Thoracic aorta (tissue), 2 donors: ENCODE results near the gene BCL6. TPM values are rescaled to one million over a fixed set of nuclear protein-coding genes. Genes with fewer than 3 reads are reported as not detected.

Experiments
- ATAC-seq: fragments of 150-250 bp; one replicate; pipeline ENCODE4 v1.8.0; 2017; ENCODE audit warnings: low read depth; ENCODE audit not compliant: insufficient number of reproducible peaks, low FRiP score
- DNase-seq: peaks from one replicate; pipeline ENCODE4 v3.0.0-alpha.2; 2020; ENCODE audit warnings: low spot score
- H3K27ac ChIP-seq, 2 donors: fragments of 200-600 bp; sonication (generic); 1 replicate in 1 of 2; 2 replicates in 1 of 2; pipeline ENCODE4 v1.5.1; 2016; ENCODE audit warnings: mild to moderate bottlenecking in 2 of 2, moderate library complexity in 2 of 2
- H3K27me3 ChIP-seq: fragments of 200-600 bp; sonication (generic); replicated peaks from 2 replicates; pipeline ENCODE4 v1.6.0; 2016; ENCODE audit warnings: mild to moderate bottlenecking; ENCODE audit not compliant: insufficient read depth
- H3K36me3 ChIP-seq: fragments of 200-600 bp; sonication (generic); one replicate; pipeline ENCODE4 v1.5.1; 2016
- H3K4me1 ChIP-seq, 2 donors: fragments of 200-600 bp; sonication (generic); 1 replicate in 1 of 2; 2 replicates in 1 of 2; pipeline versions ENCODE4 v1.5.1 to v1.6.0; 2016; ENCODE audit warnings: low read depth in 2 of 2, mild to moderate bottlenecking in 1 of 2; ENCODE audit not compliant: control insufficient read depth in 1 of 2
- H3K4me3 ChIP-seq: fragments of 200-600 bp; sonication (generic); 2 replicates; pipeline ENCODE4 v1.5.1; 2016; ENCODE audit warnings: mild to moderate bottlenecking
- H3K9me3 ChIP-seq: fragments of 200-600 bp; sonication (generic); 2 replicates; pipeline ENCODE4 v1.5.1; 2016
- total RNA-seq, 2 donors: library from RNA; depleted of rRNA; stranded (reverse); fragments of >200 nt; gene quantifications; one replicate each; pipeline versions ENCODE4 v1.1.0 to v1.2.3, GENCODE V29; 2016
- TF ChIP-seq, protein P1 (sequence below): fragments of 200-600 bp; sonication (generic); IDR thresholded peaks from one replicate; pipeline ENCODE4 v1.5.1; 2019; ENCODE audit warnings: antibody characterized with exemption

Gene BCL6
- total RNA-seq, 2 donors from 2014 or later: 148 to 169 TPM

DNA sequence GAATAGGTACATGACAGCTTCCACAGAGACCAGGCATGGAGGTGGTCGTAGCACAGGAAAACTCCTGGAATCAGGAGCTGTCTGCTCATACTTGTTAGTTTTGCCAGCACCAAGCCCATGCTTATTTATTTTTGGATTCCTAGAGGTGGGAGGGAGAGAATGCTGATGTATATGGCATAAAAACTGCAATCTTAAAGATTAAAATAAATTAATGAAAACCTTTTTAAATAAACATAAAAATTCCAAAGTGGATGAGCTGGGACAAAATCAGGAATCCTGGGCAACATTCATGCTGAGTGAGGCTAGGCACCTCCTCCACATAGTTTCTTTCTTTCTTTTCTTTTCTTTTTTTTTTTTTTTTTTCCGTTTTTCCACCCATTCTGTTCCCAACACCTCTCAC, 14.3 kb upstream of the BCL6 start:
- H3K4me1 ChIP-seq: peaks cover 3 to 12% of the 10 kb centered on the region in 2 donors
- no peak overlapping the region for H3K27ac ChIP-seq
- ATAC-seq (no peak), DNase-seq (no peak)
- TF ChIP-seq, protein P1, sequence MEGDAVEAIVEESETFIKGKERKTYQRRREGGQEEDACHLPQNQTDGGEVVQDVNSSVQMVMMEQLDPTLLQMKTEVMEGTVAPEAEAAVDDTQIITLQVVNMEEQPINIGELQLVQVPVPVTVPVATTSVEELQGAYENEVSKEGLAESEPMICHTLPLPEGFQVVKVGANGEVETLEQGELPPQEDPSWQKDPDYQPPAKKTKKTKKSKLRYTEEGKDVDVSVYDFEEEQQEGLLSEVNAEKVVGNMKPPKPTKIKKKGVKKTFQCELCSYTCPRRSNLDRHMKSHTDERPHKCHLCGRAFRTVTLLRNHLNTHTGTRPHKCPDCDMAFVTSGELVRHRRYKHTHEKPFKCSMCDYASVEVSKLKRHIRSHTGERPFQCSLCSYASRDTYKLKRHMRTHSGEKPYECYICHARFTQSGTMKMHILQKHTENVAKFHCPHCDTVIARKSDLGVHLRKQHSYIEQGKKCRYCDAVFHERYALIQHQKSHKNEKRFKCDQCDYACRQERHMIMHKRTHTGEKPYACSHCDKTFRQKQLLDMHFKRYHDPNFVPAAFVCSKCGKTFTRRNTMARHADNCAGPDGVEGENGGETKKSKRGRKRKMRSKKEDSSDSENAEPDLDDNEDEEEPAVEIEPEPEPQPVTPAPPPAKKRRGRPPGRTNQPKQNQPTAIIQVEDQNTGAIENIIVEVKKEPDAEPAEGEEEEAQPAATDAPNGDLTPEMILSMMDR: no peak
- no peaks in the 10 kb centered on the region for H3K9me3 ChIP-seq
- H3K36me3 ChIP-seq: no peaks in the 10 kb centered on the region
- H3K27me3 ChIP-seq: no peaks in the 10 kb centered on the region
- H3K4me3 ChIP-seq: no peak overlapping the region

DNA sequence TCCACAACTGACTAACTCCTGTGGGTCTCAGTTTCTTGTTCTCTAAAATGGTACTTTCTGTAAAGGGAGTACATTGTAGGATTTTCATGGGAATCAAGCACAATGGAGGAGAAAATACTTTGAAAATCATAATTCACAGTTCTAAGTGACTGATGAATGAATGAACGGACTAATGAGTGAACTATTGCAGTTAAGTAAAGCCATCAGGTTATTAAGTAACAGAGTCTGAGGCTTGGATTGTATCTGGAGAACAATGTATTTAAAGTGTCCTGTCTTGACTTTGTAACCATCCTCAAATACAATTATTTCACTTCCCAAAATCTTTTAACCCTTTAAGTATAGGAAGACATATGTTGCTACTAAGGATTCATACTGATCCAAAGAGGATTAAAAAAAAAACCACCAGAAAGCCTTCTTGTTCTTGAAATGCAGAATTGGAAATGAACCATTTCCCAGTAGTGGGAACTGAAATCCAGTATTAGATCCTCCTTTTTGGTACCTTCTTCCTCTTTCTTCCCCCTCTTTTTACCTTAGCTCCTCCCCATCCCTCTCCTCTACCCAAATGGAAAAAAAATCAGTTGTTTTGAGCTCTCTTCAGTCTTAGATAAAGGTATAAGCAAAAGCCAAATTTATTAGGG, 13.2 kb upstream of the BCL6 start:
- TF ChIP-seq, protein P1: no peak
- H3K4me1 ChIP-seq: peaks cover 0 to under 1% of the 10 kb centered on the region in 2 donors
- no peaks in the 10 kb centered on the region for H3K9me3 ChIP-seq
- H3K36me3 ChIP-seq: no peaks in the 10 kb centered on the region
- no peak overlapping the region for H3K4me3 ChIP-seq
- H3K27ac ChIP-seq: no peak overlapping the region
- no peak for DNase-seq
- no peak for ATAC-seq
- H3K27me3 ChIP-seq: no peaks in the 10 kb centered on the region

DNA sequence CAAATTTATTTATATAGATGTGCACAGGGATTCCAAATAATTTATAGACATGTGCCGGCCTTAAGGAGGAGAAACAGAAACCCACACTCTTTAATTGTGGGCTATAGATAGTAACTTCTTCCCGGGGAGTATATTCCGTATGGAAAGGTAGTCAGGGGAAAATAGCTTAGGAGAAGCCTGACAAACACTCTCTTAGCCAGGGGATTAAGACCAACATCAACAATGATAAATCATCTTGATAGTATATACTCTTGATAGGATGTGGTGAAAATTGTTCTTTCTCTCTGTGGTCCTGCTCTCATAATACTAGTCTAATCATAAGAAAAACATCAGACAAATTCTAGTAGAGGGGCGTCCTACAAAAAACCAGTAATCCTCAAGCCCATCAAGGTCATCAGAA, 8.2 kb upstream of the BCL6 start:
- no peaks in the 10 kb centered on the region for H3K27me3 ChIP-seq
- H3K36me3 ChIP-seq: no peaks in the 10 kb centered on the region
- H3K4me3 ChIP-seq: no peak overlapping the region
- peaks cover 0 to 5% of the 10 kb centered on the region in 2 donors for H3K4me1 ChIP-seq
- H3K27ac ChIP-seq: no peak overlapping the region
- H3K9me3 ChIP-seq: no peaks in the 10 kb centered on the region
- DNase-seq: no peak
- TF ChIP-seq, protein P1: no peak
- ATAC-seq: no peak

DNA sequence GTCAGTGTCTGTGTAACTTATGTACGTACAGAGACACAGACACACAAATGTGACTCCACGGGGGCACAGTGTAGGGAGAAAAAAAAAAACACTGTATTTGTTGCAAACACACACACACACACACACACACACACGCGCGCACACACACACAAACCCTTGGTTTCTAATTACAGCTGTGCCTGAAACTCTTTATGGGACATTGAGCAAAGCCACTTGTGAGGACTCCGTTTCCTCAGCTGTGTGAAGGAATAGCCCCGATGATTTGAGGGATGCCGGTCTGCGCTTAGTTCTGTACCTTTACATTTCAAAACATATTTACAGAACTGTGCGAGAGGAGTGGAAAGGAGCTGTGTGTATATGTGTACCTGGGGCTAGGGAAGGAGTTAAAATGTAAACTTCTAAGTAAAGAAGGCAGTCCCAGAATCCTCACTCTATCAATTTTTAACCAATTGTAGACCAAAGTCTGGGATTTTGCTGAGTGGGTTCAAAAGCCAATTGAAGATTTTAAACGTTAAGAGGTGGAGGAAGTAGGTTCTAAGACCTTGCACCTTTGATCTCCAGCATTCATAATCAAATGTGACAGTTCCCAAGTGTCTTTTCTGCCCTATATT, 5.3 kb upstream of the BCL6 start:
- Histone ChIP-seq H3K4me3 (peak overlapping the region; percentile 23), H3K27ac (no peak overlapping the region)
- TF ChIP-seq, protein P1: no peak

DNA sequence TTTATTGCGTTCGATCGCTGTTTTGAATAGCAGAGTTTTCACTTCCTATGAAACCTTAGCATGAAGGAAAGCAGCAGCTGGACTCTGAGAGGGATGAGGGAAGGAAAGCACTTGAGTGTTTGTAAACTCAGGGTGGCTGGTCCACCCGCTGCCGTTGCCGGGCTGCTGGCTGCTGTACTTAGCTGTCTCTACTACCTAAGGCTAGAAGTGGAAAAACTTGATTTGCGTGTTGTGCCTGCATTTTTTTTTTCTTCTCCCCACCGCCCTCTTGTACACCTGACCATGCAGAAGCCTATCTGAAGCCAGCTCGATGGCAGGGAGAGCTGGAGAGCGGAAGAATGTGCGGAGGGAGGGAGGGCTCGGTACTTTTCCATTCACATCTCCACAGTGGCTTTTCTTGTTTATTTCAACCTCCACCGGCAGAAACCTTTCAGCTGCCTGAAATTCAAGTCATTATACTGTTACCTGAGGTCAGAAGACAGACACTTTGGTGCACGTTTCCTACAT, 4.8 kb upstream of the BCL6 start:
- Histone ChIP-seq H3K9me3 (no peaks in the 10 kb centered on the region), H3K27ac (peak overlapping the region in 1 of 2 donors; percentile 6), H3K36me3 (no peaks in the 10 kb centered on the region), H3K27me3 (no peaks in the 10 kb centered on the region), H3K4me1 (peaks cover 10 to 22% of the 10 kb centered on the region in 2 donors), H3K4me3 (peak overlapping the region; percentile 23)
- DNase-seq (no peak), ATAC-seq (no peak)
- TF ChIP-seq, protein P1: no peak

More for the DNA sequence above, 5.3 kb upstream of the BCL6 start:
- DNase-seq: no peak
- Histone ChIP-seq H3K9me3 (no peaks in the 10 kb centered on the region), H3K27me3 (no peaks in the 10 kb centered on the region), H3K4me1 (peaks cover 10 to 22% of the 10 kb centered on the region in 2 donors), H3K36me3 (no peaks in the 10 kb centered on the region)
- no peak for ATAC-seq
